Stimulated activated CD8-positive, alpha-beta memory T cell treated with anti-CD3 and anti-CD28 coated beads, Interleukin-4, amount 100 ng/mL, for 48 hours (primary cell): ENCODE data around the gene CRTC2.

Experiments used
- DNase-seq: peaks from one replicate; pipeline ENCODE4 v3.0.0-alpha.2; 2020

The CRTC2 gene

DNA sequence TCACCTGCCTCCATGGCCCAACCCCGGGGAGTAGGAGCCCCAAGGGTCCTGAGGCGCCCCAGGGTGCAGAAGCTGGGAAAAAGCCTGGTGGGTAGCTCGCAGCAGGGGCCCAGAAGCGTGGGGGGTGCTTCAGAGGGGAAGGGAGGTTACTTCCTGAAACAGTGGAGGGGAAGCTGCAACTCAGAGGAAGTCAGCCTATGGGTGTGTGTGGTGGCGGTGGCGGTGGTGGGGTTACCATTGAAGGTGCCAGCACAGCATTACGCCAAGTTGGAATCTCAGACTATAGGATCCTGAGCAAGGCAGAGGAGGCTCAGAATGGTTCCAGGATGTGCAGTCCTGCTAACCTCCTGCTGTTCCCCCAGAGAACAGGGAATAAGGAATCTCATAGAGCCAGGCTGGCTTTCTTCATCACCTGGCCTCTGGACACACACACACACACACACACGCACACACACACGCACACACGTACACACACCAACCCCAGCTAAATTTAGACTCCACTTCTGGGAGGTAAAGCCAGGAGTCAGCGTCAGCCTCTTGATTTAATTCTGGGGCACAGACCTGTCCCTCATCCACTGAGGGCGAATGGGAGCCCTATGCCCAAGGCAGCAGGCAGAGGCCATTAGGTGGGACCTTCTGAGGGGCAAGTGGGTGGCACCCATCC is 13.1 kb downstream of the CRTC2 start:
- peak; percentile 83 for DNase-seq

DNA sequence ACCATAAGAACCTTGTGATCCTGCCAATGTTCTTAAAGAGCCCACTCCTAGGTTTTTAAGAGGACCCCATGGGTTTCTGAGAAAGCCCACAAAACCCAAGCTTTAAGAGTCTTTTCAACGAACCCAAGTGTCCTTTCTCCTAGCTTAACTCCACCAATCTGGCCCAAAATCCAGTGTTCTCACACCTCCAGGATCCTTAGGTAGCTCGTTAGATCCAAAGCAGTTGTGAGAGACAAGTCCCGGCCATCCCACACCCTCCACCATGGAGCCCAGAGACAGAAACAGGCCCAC is 13.6 kb downstream of the CRTC2 start:
- DNase-seq: no peak

DNA sequence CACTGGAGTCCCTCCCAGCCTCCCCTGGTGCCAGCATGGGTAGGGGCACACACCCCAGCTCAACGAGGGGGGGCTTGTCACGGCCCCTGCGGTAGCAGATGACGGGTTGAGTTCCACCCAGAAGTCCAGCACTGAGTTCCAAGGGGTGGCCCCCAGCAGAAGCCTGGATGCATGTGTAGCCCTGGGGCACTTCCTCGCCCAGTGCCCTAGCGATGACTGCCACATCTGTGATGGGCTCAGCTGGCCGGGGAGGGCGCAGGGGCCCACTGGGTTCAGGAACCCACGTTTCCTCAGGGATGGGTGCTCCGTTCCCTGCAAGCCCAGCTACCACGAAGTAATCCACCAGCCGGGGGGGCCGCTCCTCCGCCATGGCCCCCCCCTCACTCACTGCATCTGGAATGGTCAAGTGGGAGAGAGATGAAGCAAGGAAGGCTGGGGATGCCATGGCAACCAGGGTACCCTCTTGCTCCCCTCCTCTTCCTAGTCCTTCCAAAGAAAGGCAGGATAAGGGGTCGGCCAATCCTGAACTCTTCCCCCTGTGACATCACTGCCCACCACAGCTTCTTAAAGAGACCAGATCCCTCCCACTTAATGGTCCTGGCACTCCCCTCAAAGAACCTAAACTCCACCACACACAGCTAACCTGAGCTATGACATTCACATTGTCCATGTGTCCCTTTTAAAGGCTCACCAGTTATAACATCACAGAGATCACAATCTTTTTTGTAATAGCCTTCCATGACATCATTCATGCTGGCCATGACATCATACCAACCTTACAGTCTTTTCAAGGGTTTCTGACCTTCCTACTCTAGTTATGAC is 14.2 kb downstream of the CRTC2 start:
- DNase-seq: no peak

- DNase-seq: no peak
Measured at GRCh38 chr1:153942766-153943549, 15.5 kb downstream of the CRTC2 start.

DNA sequence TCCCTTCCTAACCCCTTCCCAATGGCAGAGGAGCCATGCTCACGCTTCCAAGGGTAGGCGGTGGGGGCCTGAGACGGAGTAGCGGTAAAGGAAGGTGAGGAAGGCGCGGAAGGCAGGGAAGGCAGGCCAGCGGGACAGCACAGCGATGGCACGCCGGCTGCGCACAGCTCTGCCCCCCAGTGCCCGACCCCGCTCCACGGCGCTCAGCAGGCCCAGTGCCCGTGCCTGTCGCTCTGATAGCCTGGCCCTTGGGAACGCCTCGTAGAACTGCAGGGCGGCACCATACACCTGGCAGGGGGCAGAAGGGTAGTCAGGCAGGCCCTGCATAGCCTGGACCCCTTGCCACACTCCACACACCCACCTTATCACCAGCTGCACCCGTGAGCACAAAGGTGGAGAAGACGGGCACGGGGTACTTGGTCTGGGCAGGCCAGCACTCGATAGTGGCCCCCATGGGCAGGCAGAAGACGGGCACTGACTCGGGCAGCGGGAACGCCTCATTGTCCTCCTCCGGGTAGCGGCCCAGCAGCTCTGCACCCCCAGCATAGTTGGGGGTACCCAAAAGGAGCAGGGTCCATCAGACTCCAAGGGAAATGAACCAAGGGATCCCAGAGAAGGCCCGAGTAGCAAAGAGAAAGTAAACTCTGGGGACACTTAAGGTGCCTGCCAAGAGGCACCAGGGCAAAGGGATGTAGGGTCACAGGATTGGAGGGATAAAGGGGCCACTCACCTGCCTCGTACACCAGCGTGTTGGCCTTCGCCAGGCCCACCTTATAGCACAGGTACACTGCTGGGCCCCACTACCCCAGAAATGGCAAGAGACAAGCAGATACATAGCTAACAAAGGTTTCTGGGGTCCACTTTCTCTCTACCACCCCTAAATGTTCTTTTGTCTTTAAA is 16.3 kb downstream of the CRTC2 start:
- DNase-seq: no peak

DNA sequence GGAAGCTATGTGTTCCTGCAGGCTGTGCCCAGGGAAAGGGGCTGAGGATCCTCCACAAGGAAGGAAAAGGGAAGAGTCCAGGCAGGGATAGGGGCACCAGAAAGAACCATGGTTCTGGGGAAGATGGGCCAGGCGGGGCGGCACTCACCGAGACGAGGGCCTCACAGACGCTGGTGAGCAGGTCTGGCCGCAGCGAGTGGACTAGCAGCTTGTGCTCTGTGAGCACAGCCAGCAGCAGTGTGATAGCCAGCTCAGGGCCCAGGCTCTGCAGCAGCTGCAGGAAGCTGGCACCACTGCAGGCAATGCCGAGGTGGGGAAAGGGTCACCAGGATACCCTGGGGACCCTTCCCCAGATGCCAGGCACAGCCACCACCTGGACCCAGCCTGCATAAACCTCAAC is 17.7 kb downstream of the CRTC2 start:
- no peak for DNase-seq

GRCh38 chr1:153939476-153939875 is 18.9 kb downstream of the CRTC2 start:
- no peak for DNase-seq

DNA sequence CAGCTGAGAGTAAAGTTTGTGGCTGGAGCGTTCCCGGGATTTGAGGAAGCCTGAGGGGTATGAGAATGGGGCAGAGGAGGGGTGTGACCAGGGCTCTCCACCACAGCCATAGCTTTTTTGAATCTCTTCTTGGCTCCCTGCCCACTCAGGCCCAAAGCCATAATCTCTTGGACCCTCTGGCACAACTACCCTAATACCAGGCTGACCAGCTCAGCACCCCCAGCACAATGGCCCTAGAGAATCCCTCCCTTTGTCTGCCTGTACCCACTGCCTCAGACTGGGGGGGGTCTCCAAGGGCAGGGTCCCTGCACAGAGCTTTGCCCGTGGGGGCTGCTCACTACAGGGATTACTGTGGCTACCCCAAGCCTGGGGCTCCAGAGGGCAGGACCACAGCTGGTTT is 19.4 kb downstream of the CRTC2 start:
- DNase-seq: no peak

DNA sequence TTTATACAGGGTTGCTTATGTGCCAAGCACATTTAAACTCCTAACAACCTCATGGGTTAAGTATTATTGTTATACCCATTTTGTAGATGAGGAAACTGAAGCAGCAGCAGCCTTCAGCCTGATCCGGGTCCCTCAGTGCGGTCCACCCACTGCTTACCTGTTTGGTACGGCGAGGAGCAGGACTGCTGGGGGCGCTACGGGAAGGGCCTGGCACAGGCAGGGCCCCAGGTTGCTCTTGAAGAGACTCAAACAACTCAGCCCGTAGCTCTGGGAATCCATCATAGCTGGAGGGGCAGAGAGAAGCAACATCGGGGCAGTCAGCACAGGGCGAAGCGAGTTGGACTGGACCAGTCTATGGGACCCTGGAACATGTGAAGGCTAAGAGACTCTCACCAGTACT is 21.1 kb downstream of the CRTC2 start:
- DNase-seq: no peak

DNA sequence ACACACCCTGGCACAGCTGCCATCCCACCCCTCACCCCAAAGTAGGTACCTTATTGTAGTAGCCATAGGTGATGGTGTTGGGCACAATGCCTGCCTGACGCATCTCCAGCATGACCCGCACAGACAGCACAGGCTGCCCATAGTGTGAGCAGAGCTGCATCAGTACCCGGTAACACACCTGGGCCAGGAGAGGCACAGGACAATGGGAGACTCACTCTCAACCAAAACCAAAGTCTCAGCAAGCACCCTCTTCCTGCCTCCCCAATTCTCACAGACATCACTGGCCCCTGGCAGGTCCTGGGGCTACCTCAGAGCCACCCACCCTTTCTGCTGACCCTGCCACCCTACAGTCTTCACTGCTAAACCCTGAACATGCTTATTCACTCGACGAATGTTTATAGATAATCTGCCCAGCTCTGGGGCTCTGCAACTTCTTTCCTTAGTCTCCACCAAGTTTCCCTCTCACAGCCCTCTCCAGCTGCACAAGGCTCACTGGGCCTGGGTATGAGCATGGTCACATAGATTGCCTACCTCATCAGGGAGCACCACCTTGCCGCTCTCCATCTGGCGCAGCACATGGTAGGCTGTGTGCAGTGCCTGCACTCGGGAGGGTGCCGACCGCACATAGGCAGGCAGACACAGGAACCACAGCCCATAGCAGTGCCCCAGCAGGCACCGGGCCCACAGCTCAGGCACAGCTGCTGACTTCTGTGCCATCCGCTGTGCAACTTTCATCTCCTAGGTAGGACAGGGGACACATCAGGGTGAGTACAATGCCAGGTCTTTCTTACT is 22.2 kb downstream of the CRTC2 start:
- DNase-seq: no peak

GRCh38 chr1:153934746-153935145 is 23.7 kb downstream of the CRTC2 start:
- DNase-seq: no peak

- DNase-seq: no peak
Measured at GRCh38 chr1:153933955-153934354, 24.5 kb downstream of the CRTC2 start.

GRCh38 chr1:153933430-153933829 is 25.0 kb downstream of the CRTC2 start:
- DNase-seq: no peak

GRCh38 chr1:153932156-153933131 is 26.0 kb downstream of the CRTC2 start:
- DNase-seq: no peak

GRCh38 chr1:153929981-153930948 is 28.1 kb downstream of the CRTC2 start:
- DNase-seq: no peak

- DNase-seq: no peak
Measured at GRCh38 chr1:153929426-153929825, 29.0 kb downstream of the CRTC2 start.

GRCh38 chr1:153928791-153929341 is 29.5 kb downstream of the CRTC2 start:
- DNase-seq: no peak

- no peak for DNase-seq
Measured at GRCh38 chr1:153928245-153928644, 30.2 kb downstream of the CRTC2 start.

DNA sequence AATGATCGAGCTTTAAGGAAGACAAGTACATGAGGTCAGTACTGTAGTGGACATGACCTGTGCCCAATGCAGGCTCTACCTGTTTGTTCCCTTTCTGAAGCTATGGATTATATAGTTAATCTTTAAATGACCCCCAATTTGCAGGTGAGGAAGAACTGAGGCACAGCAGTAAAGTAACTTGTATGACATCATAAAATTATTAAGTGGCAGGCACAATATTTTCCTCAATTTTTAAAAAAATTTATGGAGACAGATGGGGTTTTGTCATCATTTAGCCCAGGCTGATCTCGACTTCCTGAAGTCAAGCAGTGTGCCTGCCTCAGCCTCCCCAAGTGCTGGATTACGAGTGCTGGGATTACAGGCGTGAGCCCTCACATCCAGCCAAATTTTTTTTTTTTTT is 32.0 kb downstream of the CRTC2 start:
- DNase-seq: no peak
